Common myeloid progenitor, CD34-positive (primary cell): Measurements from ENCODE around the gene MPZL1.

Experiments
- CTCF ChIA-PET: fragments of 350-600 bp; sonication (Branson Sonifier 250); formaldehyde crosslinking; loops from one replicate; lab custom pipeline; 2021; ENCODE audit warnings: antibody characterized with exemption; lab: Charles Lee
- POLR2A ChIA-PET: fragments of 350-600 bp; sonication (Branson Sonifier 250); formaldehyde crosslinking; loops from one replicate; lab custom pipeline; 2021; ENCODE audit warnings: antibody characterized with exemption; lab: Charles Lee
- DNase-seq, 3 donors: peaks; one replicate each; pipeline versions ENCODE4 v3.0.0 to v3.0.0-alpha.2; 2013
- H3K27ac ChIP-seq, 2 experiments: 1 replicate in 1 of 2; 2 replicates in 1 of 2; pipeline ENCODE4 v1.7.0; 2013; ENCODE audit warnings: inconsistent platforms in 2 of 2, low read length in 2 of 2, mild to moderate bottlenecking in 2 of 2, low read depth in 1 of 2, moderate library complexity in 1 of 2; ENCODE audit not compliant: severe bottlenecking in 2 of 2, insufficient read depth in 1 of 2, poor library complexity in 1 of 2
- H3K27me3 ChIP-seq, 5 experiments: replicated peaks in 2 of 5; 1 replicate in 3 of 5; 2 replicates in 2 of 5; pipeline versions ENCODE4 v1.6.1 to v1.7.0; 2013; ENCODE audit warnings: low read length in 4 of 5, mild to moderate bottlenecking in 2 of 5, moderate library complexity in 2 of 5, inconsistent platforms in 1 of 5; ENCODE audit not compliant: insufficient read depth in 5 of 5, control insufficient read depth in 4 of 5
- H3K36me3 ChIP-seq, 4 experiments: 1 replicate in 2 of 4; 2 replicates in 2 of 4; pipeline versions ENCODE4 v1.6.1 to v1.7.0; 2013; ENCODE audit warnings: low read length in 3 of 4, control low read depth in 1 of 4, mild to moderate bottlenecking in 1 of 4; ENCODE audit not compliant: control insufficient read depth in 4 of 4, insufficient read depth in 4 of 4
- H3K4me1 ChIP-seq, 4 experiments: 1 replicate in 3 of 4; 2 replicates in 1 of 4; pipeline versions ENCODE4 v1.6.1 to v1.7.1; 2013; ENCODE audit warnings: low read length in 3 of 4, mild to moderate bottlenecking in 3 of 4, control low read depth in 1 of 4, inconsistent platforms in 1 of 4, moderate library complexity in 1 of 4; ENCODE audit not compliant: control insufficient read depth in 4 of 4, insufficient read depth in 4 of 4; ENCODE audit errors: control extremely low read depth in 1 of 4
- H3K4me3 ChIP-seq, 7 experiments: 1 replicate in 4 of 7; 2 replicates in 3 of 7; pipeline versions ENCODE4 v1.5.1 to v1.7.0; 2013; ENCODE audit warnings: mild to moderate bottlenecking in 7 of 7, low read length in 6 of 7, moderate library complexity in 6 of 7, inconsistent platforms in 2 of 7, low read depth in 2 of 7, control low read depth in 1 of 7; ENCODE audit not compliant: insufficient read depth in 4 of 7, control insufficient read depth in 1 of 7; ENCODE audit errors: extremely low read depth in 1 of 7
- H3K9me3 ChIP-seq, 5 experiments: 1 replicate in 4 of 5; 2 replicates in 1 of 5; pipeline versions ENCODE4 v1.6.1 to v1.7.1; 2013; ENCODE audit warnings: low read length in 4 of 5, mild to moderate bottlenecking in 2 of 5, inconsistent platforms in 1 of 5, low read depth in 1 of 5, moderate library complexity in 1 of 5; ENCODE audit not compliant: control insufficient read depth in 4 of 5, insufficient read depth in 2 of 5; ENCODE audit errors: control extremely low read depth in 1 of 5
- WGBS: methylation state at CpG from one replicate; pipeline ENCODE4 v1.1.5; 2013; ENCODE audit not compliant: insufficient coverage; 5-methylcytosine and 5-hydroxymethylcytosine counted together

The MPZL1 gene

GRCh38 chr1:167789501-167789900 lies 67.7 kb downstream of the MPZL1 start:
- H3K36me3 ChIP-seq: peaks cover 5 to 29% (median 15%) of the 10 kb centered on the region in 4 experiments
- WGBS: 100% methylated on average over 3 of the region's 3 CpGs
- no peak overlapping the region for H3K4me3 ChIP-seq
- H3K27ac ChIP-seq: no peak overlapping the region
- CTCF ChIA-PET: interaction anchor here (1.0 to 1.7 kb wide), 2 partner anchors 10 to 19 kb away, joined by 3 to 4 read pairs; no protein-coding TSS in a partner anchor
- peaks cover 0 to 16% (median 4%) of the 10 kb centered on the region in 4 experiments for H3K4me1 ChIP-seq
- no peaks in the 10 kb centered on the region for H3K9me3 ChIP-seq
- POLR2A ChIA-PET: no interaction called here
- no peaks in the 10 kb centered on the region for H3K27me3 ChIP-seq
- no peak for DNase-seq

GRCh38 chr1:167790117-167790516 lies 68.3 kb downstream of the MPZL1 start:
- H3K9me3 ChIP-seq: no peaks in the 10 kb centered on the region
- no peak for DNase-seq
- ChIA-PET POLR2A (no interaction called here), CTCF (interaction anchor here (1.0 to 1.8 kb wide), 3 partner anchors 10 to 20 kb away, joined by 3 to 4 read pairs (median 4); no protein-coding TSS in a partner anchor)
- no peaks in the 10 kb centered on the region for H3K27me3 ChIP-seq
- H3K4me1 ChIP-seq: peaks cover 0 to 16% (median 4%) of the 10 kb centered on the region in 4 experiments
- H3K4me3 ChIP-seq: no peak overlapping the region
- H3K27ac ChIP-seq: no peak overlapping the region
- WGBS: 65% methylated on average over 2 of the region's 5 CpGs
- H3K36me3 ChIP-seq: peaks cover 5 to 24% (median 14%) of the 10 kb centered on the region in 4 experiments

- no peak overlapping the region for H3K27ac ChIP-seq
- 79% methylated on average over 4 of the region's 5 CpGs for WGBS
- ChIA-PET CTCF (interaction anchor here (0.8 to 1.8 kb wide), 3 partner anchors 11 to 39 kb away, joined by 3 to 4 read pairs (median 3); no protein-coding TSS in a partner anchor), POLR2A (no interaction called here)
- peaks cover 4 to 24% (median 13%) of the 10 kb centered on the region in 4 experiments for H3K36me3 ChIP-seq
- no peaks in the 10 kb centered on the region for H3K27me3 ChIP-seq
- H3K4me1 ChIP-seq: peaks cover 0 to 16% (median 4%) of the 10 kb centered on the region in 4 experiments
- H3K9me3 ChIP-seq: no peaks in the 10 kb centered on the region
- no peak overlapping the region for H3K4me3 ChIP-seq
- peak in 1 of 3 donors; percentile 13 for DNase-seq
Measured at GRCh38 chr1:167791281-167792187, 69.8 kb downstream of the MPZL1 start.

- POLR2A ChIA-PET: no interaction called here
- no peak overlapping the region for H3K4me3 ChIP-seq
- H3K36me3 ChIP-seq: peaks cover 2 to 23% (median 13%) of the 10 kb centered on the region in 4 experiments
- CTCF ChIA-PET: no interaction called here
- no peaks in the 10 kb centered on the region for H3K27me3 ChIP-seq
- 100% methylated on average over 1 of the region's 4 CpGs for WGBS
- DNase-seq: no peak
- H3K9me3 ChIP-seq: no peaks in the 10 kb centered on the region
- H3K27ac ChIP-seq: no peak overlapping the region
- peaks cover 0 to 21% (median 8%) of the 10 kb centered on the region in 4 experiments for H3K4me1 ChIP-seq
Measured at GRCh38 chr1:167792188-167792565, 70.4 kb downstream of the MPZL1 start.

- H3K27ac ChIP-seq: no peak overlapping the region
- WGBS: 100% methylated on average over 1 of the region's 1 CpG
Measured at GRCh38 chr1:167794043-167794442, 72.3 kb downstream of the MPZL1 start.

GRCh38 chr1:167795810-167796740 lies 74.3 kb downstream of the MPZL1 start:
- Histone ChIP-seq H3K36me3 (no peaks in the 10 kb centered on the region), H3K9me3 (no peaks in the 10 kb centered on the region), H3K4me1 (peaks cover 2 to 25% (median 13%) of the 10 kb centered on the region in 4 experiments), H3K27me3 (no peaks in the 10 kb centered on the region), H3K27ac (peak overlapping the region in 1 of 2 experiments; percentile 2), H3K4me3 (no peak overlapping the region)
- WGBS: 90% methylated on average over 10 of the region's 10 CpGs
- DNase-seq: no peak
- ChIA-PET CTCF (interaction anchor here (0.6 to 1.5 kb wide), 8 partner anchors 9 to 470 kb away, joined by 3 to 5 read pairs (median 4); no protein-coding TSS in a partner anchor), POLR2A (interaction anchor here (1.1 kb wide), 1 partner anchor 81 kb away, joined by 3 read pairs; no protein-coding TSS in a partner anchor)

More at GRCh38 chr1:167794043-167794442, 72.3 kb downstream of the MPZL1 start:
- no peak overlapping the region for H3K4me3 ChIP-seq
- ChIA-PET POLR2A (no interaction called here), CTCF (interaction anchor here (0.8 kb wide), 1 partner anchor 14 kb away, joined by 3 read pairs; no protein-coding TSS in a partner anchor)
- no peaks in the 10 kb centered on the region for H3K27me3 ChIP-seq
- H3K36me3 ChIP-seq: peaks cover 0 to 14% (median 7%) of the 10 kb centered on the region in 4 experiments
- no peaks in the 10 kb centered on the region for H3K9me3 ChIP-seq
- peaks cover 2 to 28% (median 14%) of the 10 kb centered on the region in 4 experiments for H3K4me1 ChIP-seq
- DNase-seq: no peak
